GM18870 (cell line): ENCODE results near the gene RALGAPA1.
A peak's percentile ranks its signal among the peaks of the same experiment; 100 is the strongest.

Experiments
- ATAC-seq: cut with Tn5 transposase; IDR thresholded peaks from one replicate; pipeline ENCODE4 v1.9.1; 2021; ENCODE audit warnings: moderate library complexity; ENCODE audit not compliant: unreplicated experiment

The RALGAPA1 gene

DNA sequence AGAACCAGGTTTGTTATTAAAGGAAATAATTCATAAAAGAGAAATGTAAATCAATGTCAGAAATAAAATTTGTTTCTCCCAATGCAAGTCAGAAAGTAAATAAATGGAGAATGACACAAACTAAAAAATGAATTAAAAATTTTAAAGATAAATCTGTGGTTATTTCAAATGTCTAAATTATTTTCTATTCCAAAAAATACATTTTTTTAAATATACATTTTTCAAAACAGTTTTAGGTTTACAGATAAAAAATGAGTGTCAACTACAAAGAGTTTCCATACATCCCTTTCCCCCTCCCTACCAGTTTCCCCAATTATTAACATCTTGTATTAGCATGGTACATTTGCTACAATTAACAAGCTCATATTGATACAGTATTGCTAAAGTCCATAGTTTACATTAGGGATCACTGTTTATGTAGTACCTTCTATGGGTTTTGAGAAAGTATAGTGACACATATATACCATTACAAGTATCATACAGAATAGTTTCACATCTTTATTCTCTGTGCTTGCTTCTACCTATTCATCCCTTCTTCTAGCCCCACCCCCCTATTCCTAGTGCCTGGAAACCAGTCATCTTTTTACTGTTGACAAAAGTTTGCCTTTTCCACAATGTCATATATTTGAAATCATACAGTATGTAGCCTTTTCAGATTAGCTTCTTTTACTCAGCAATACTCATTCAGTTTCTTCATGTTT is 104.2 kb downstream of the RALGAPA1 start:
- no peak for ATAC-seq

DNA sequence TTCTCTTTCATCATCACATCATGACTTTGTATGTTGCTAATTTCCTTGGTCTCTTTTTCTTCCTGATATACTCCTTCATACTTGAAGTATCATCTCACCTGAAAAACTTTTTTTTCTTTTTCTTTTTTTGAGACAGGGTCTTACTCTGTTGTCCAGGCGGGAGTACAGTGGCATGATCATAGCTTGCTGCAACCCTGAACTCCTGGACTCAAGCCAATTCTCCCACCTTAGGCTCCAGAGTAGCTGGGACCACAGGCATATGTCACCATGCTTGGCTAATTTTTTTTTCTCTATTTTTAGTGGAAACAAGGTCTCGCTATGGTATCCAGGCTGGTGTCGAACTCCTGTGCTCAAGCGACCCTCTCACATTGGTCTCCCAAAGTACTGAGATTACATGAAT is 107.6 kb downstream of the RALGAPA1 start:
- ATAC-seq = no peak

DNA sequence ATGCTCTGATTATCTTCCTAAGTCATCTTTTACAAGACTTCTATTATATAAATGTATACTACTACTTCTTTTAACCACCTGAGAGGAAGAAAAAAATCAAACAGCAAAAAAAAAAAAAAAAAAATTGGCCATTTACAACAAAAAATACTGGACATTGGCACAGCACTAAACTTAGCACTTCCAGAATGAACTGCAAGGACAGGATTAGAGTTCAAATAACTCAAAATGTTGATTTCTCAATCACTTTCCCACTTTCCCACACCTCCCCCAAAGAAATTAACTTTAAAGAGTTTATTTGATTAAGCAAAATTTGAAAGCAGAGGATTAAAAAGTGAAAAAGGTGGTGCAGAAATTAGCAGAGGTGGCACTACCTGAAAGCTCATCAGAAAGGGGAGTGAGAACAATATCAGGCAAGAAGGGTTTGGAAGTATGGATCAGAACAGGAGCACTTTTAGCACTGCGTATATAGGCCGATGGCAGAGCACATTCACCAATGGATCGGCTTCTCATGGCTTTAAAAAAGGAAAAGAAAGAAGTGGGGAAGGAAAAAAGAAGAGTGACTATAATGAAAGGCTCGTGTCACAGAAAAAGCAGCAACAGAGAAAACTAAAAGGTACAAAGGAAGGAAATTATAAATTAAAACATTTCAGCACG is 109.2 kb downstream of the RALGAPA1 start:
- ATAC-seq = no peak

DNA sequence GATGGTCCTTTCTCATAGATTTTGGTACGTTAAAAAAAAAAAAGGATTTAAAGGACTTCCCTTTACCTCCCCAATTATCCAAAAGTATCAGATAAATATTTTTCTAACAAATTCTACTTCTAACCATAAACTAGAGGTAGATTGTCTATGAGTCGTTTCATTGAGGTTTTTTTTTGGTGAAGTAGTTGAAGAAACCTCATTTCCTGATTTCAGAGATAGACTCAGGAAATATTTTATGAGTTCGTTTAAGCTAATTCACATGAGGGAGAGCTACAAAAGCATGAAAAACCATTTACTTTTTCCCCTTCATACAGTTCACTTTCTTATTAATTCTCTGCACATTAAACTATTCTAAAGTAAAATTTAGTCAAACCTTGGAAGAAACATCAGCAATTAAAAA is 112.5 kb downstream of the RALGAPA1 start:
- ATAC-seq = no peak

DNA sequence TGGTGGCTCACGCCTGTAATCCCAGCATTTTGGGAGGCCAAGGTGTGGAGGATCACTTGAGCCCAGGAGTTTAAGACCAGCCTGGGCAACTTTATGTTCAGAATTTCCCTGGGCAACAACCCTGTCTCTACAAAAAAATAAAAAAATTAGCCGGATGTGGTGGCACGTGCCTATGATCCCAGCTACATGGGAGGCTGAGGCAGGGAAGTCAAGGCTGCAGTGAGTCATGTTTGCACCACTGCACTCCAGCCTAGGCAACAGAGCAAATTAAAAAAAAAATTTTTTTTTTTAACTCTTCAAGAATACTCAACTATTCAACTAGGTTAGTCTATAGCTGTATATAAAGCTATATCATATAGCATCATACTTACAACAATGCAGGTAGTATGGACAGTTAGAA is 113.0 kb downstream of the RALGAPA1 start:
- ATAC-seq = no peak

DNA sequence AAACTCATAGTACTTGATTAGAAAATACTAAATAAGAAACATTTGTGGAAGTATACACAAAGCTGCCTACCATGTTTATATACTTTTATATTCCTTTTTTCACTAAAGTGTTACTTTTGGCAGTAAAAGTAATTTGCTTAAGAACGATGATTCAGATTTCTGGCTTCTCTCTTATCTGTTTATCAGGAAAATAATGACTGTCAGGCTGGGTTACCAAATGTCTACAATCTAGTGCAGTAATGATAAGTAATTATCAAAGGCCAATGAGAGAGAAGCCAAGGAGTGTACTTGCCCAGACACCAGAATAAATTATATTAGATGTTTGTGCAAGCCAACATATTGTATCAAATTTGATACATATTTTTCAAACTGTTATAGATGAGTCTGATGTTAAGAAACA is 113.4 kb downstream of the RALGAPA1 start:
- no peak for ATAC-seq

DNA sequence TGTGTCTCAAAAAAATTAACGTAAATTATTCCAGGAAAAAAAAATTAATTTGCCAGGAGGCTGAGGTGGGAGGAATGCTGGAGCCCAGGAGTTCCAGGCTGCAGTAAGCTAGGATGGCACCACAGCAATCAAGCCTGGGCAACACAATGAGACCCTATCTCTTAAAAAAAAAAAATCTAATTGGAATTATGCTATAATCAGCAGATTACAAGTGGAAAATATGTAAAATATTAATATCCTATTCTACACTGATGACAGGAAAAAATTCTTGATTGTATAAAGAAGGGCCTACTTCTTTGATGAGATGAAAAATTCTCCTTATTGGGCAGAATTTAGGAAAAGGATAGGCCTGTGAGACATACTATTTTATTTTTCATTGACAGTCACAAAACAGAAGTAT is 114.0 kb downstream of the RALGAPA1 start:
- ATAC-seq = no peak

DNA sequence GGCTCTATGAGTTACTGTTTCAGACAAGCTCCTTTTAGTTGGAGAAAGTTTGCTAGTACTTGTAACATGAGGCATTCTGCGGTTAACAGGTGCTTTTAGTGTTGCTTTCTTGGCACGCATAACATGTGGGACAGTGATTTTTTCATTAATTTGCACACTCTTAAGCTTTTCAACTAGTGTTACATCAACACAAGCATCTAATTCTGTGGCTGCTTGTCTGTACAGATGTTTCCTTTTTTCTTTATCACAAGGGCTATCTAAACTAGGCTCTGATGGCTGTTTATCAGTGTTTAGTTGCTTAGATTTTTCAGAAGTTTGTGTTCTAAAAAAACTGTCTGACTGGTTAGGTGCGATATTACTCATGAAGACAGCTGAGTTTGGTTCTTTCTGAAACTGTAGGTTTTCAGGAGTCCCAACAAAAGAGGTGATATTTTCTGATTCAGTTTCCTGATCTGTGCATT is 120.1 kb downstream of the RALGAPA1 start:
- no peak for ATAC-seq

DNA sequence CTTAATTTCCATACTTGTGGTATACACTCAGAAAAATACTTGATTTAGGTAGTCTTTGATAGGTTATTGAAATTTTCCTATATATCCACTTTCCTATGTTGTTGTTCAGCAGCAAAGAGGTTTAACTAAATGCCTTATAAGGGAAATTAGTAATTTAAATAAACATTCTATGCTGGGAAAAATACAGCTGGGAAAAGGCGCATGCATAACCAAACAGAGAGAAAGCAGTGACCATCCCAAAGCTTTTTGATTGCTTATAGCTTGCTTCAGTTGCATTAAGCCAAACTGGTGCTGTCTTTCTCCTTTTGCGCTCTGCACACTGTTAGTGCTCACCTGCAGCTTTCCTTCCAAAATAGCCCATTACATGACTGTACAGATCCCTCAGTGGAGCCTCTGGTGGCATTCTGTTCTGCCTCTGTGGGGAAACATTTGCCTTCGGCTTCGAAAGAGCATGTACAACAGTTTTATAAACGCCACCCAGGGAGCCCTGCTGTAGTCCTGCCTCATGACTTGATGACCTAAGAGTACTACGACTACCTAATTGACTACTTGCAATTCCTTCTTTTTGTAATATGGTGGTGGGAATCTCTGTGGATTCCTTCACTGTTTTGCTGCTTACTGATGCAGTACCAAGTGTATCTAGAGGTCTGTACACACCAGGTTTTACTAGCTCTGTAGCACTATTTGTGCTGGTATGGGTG is 120.8 kb downstream of the RALGAPA1 start:
- no peak for ATAC-seq

DNA sequence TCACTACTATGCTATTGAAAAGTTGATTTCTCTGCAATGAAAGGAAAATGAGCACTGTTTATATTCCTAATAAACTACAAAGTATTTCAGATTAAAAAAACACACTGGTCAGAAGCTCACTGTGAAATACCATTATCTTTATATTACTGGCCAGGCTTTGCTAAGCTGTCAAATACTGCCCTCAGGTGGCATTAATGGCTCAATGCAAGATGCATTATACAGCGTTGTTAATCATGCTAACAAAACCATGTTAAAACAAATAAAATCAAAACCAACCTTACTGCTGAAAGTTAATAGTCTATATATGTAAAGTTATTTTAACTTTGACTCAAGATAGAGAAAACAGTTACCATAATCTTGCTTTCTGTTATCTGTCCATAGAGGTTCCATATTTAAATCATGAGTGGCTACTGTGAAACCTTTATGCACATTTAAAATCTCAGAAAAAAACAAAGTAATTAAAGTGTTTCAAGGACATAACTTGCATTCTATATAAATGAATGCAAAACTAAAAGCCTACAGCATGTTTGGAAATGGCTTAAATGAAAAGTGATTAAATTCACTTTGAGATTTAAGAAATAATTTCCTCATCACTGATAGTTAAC is 121.7 kb downstream of the RALGAPA1 start:
- ATAC-seq = peak; percentile 49

DNA sequence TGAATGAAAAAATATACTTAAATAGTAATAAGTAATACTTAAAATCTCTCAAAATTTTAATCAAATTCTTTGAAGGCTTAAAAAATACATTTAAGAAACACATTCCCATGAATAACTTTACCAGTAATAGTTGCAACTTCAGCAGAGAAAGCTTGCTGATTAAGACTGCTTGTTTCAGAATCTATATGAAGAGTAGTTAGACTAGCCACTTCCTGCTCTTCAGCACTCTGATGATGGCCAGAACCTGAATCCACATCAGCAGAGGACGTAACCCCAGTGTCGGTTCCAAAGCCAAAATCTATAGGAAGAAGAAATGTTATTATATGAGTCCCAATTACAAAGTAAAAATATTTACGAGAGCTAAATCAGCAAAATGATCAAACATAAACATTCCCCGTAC is 125.4 kb downstream of the RALGAPA1 start:
- ATAC-seq = peak; percentile 68

DNA sequence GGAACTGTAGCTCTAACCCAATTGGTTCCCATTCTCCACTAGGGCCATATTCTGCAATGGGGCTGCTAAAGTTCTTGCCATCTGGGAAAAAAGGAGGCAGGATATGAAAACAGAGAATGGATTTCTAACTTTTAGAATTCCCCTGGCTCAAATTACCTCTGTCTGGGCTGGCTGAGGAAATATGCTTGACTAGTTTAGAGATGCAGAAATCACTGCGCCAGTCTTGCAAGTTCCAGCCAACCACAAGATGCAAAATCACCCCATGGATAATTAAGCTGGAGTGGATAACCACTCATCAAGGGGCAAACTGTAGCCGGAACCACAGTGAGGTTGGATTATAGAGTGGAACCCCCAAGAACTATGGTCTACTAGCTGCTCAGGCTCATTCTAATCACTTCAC is 126.3 kb downstream of the RALGAPA1 start:
- ATAC-seq = no peak

DNA sequence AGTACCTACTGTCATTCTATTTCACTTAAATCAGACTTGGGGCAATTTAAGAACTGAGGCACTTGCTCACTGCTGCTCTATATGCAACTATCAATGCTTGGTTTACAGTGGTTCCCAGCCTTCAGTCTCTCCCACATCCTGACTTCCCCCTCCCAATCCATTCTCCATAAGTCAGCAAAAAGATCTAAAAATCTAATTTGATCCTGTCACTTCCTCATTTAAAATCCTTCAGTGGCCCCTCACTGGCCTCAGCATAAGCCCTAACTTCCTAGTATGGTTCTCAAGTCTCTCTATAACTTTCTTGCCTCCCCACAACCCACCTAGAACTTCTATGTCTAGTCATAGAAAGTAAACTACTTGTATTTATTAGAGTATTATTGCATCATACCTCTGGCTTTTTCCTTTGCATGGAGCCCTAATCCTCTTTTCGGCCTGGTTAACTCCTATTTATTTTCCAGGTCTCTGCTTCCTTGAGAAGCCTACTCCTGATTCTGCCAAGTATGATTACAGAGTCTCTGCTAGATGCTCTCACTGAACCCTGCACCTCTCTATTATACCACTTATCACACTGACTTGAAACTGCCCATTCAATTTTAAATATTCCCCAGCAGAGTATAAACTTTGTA is 130.6 kb downstream of the RALGAPA1 start:
- ATAC-seq = no peak

DNA sequence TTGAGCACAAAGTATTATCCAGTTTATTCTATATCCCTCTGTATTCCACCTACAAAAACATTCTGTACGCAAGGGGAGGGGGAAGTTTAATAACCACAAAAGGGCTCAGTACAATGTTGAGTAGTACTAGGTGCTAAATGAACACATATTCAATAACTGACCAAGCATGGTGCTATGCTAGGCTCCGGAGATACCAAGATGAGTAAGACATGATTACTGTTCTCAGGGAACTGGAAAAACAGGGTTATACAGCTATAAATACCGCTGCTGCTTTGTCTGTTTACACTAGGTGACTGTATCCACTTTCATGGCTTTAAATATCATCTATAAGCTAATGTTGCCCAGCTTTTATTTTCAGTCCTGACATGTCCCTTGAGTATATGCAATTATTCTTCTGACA is 139.3 kb downstream of the RALGAPA1 start:
- no peak for ATAC-seq

DNA sequence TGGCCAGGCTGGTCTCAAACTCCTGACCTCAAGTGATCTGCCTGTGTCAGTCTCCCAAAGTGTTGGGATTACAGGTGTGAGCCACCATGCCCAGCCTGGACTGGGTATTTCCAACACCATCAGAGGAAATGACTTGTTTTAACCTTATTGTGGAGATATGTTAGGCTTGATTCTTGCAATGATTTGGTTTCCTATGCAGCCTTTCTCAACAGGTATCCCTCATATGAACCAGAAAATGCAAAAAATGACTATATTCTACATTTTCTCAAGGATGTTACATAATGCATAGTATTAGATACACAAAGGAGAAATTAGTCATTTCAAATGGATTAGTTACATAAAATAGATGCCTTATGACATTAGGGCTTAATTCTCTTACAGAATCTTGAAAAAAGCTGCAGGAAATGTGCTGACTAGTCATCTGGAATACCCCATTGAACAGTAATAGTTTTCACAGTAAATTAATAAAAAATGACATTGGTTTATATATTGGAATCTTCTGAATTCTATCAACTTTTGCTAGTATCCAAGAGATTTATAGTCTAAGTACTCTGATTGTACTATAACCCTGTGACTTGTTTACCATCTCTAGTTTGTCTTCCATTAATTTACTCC is 142.6 kb downstream of the RALGAPA1 start:
- ATAC-seq = no peak

DNA sequence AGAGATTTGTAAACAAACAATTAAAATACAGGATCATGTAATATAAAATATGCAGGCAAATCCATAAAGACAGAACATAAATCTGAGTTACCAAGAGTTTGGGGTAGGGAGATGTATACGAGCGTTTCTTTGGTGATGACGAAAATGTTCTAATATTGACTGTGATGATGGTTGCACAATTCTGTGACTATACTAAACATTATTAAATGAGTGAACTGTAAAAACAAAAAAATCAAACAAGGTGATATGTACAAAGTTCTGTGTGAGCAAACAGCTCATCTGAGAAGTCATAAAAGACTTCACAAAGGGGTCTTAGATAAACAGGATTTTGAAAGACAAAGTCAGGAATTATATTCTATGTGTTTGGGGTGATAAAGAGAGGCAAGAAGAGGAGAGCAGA is 147.2 kb downstream of the RALGAPA1 start:
- no peak for ATAC-seq

DNA sequence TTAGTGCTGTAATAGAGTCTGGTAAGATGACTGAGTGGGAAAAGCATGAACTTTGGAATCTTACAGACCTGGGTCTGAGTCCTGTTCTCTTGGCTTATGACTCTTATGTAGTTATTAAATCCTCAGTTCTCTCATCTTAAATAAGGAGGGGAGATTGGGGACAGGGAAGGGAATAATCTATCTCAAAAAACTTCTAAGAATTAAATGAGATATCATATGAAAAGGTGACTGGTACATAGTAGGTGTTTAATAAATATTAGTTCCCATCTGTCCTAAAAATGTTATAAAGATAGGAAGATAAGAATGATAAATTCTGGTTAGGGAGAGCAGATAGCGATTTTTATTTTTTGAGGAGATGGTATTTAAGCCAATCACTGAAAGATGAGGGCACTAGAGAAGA is 156.1 kb downstream of the RALGAPA1 start:
- no peak for ATAC-seq

DNA sequence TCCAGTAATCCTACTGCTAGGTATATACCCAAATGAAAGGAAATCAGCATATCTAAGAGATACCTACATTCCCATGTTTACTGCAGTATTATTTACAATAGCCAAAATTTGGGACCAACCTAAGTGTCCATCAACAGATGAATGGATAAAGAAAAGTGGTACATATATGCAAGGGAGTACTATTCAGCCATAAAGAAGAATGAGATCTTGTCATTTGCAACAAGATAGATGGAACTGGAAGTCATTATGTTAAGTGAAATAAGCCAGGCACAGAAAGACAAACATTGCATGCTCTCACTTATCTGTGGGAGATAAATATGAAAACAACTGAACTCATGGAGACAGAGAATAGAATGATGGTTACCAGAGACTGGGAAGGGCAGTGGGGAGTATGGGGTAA is 165.6 kb downstream of the RALGAPA1 start:
- ATAC-seq = no peak

DNA sequence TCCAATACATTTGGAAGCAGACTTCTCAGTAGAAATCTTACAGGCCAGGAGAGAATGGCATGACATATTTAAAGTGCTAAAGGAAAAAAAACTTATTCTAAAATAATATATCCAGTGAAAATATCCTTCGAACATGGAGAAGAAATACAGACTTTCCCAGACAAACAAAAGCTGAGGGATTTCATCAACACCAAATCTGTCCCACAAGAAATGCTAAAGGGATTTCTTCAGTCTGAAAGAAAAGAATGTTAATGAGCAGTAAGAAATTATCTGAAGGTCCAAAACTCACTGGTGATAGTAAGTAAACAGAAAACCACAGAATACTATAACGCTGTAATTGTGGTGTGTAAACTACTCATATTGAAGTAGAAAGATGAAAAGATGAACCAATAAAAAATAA is 171.2 kb downstream of the RALGAPA1 start:
- ATAC-seq = no peak

DNA sequence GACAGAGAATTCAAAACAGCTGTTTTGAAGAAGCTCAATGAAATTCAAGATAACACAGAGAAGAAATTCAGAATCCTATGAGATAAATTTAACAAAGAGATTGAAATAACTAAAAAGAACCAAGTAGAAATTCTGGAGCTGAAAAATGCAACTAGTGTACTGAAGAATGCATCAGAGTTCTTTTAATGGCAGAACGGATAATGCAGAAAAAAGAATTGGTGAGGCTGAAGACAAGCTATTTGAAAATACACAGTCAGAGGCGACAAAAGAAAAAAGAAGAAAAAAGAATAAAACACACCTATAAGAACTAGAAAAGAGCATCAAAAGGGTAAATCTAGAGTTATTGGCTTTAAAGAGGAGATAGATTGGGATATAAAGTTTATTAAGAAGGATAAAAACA is 171.8 kb downstream of the RALGAPA1 start:
- ATAC-seq = no peak

DNA sequence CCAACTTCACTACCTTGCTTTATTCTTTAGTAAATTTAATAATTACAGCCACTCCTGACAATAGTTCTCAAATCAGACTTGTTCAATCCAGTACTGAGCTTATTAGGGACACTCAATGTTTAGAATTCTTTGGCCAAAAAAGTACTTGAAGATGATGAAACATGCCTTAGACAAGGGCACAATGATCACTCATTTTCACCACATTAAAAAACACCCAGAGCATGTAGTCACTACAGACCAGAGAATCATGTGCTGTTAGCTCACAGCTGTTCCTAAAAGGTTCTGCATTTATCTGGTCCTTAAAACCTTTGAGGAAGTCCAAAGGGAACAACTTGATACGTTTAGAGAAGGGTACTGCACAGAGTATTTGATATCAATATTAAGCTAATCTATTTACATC is 176.4 kb downstream of the RALGAPA1 start:
- no peak for ATAC-seq
